SK-N-SH treated with all-trans-retinoic acid at 6 μM for 48 hours (cell line): ENCODE results near the gene SGSM1.
"Not testable (repeated sequence)": the region's sequence is repeated elsewhere in the genome, so short reads cannot be mapped to it uniquely, and the experiment has no call there.

Experiments
- ATAC-seq: fragments of 200-7000 bp; cut with Tn5 transposase; 3 replicates; pipeline ENCODE4 v1.9.1; 2020; ENCODE audit warnings: mild to moderate bottlenecking, moderate library complexity
- ARNTL ChIP-seq: fragments of 450-650 bp; formaldehyde crosslinking; IDR thresholded peaks from 2 replicates; pipeline ENCODE4 v1.5.0; 2020; ENCODE audit warnings: low read depth, mild to moderate bottlenecking, moderate library complexity, borderline replicate concordance
- BACH2 ChIP-seq: fragments of 250-450 bp; sonication (Bioruptor Pico); IDR thresholded peaks from 2 replicates; pipeline ENCODE4 v1.9.0; 2021; ENCODE audit warnings: mild to moderate bottlenecking, borderline replicate concordance
- CREB5 ChIP-seq: fragments of 250-450 bp; sonication (Bioruptor Pico); IDR thresholded peaks from 2 replicates; pipeline ENCODE4 v1.5.1; 2020; ENCODE audit warnings: low read depth, mild to moderate bottlenecking, moderate library complexity
- CSDC2 ChIP-seq: fragments of 250-450 bp; sonication (Bioruptor Pico); IDR thresholded peaks from 2 replicates; pipeline ENCODE4 v1.5.0; 2020; ENCODE audit warnings: mild to moderate bottlenecking, moderate library complexity
- CSRNP3 ChIP-seq: fragments of 250-450 bp; sonication (Bioruptor Pico); IDR thresholded peaks from 2 replicates; pipeline ENCODE4 v1.5.1; 2021; ENCODE audit warnings: mild to moderate bottlenecking, moderate library complexity
- GLIS3 ChIP-seq: fragments of 250-450 bp; sonication (Bioruptor Pico); IDR thresholded peaks from 2 replicates; pipeline ENCODE4 v1.5.0; 2020; ENCODE audit warnings: mild to moderate bottlenecking, moderate library complexity
- ISL1 ChIP-seq: fragments of 250-450 bp; sonication (Bioruptor Pico); IDR thresholded peaks from 2 replicates; pipeline ENCODE4 v2.1.2; 2022; ENCODE audit warnings: mild to moderate bottlenecking, moderate library complexity
- OSR1 ChIP-seq: fragments of 250-450 bp; sonication (Bioruptor Pico); IDR thresholded peaks from 2 replicates; pipeline ENCODE4 v1.8.0; 2022; ENCODE audit warnings: moderate library complexity, mild to moderate bottlenecking, inconsistent platforms
- PATZ1 ChIP-seq: fragments of 250-450 bp; sonication (Bioruptor Pico); IDR thresholded peaks from 2 replicates; pipeline ENCODE4 v1.8.0; 2020; ENCODE audit warnings: mild to moderate bottlenecking, moderate library complexity, borderline replicate concordance
- POU6F1 ChIP-seq: fragments of 250-450 bp; sonication (Bioruptor Pico); IDR thresholded peaks from 2 replicates; pipeline ENCODE4 v1.8.0; 2021; ENCODE audit warnings: low read depth, mild to moderate bottlenecking, moderate library complexity, borderline replicate concordance
- PPARA ChIP-seq: fragments of 250-450 bp; sonication (Bioruptor Pico); IDR thresholded peaks from 2 replicates; pipeline ENCODE4 v1.5.0; 2020; ENCODE audit warnings: mild to moderate bottlenecking, borderline replicate concordance
- RARB ChIP-seq: fragments of 250-450 bp; sonication (Bioruptor Pico); IDR thresholded peaks from 2 replicates; pipeline ENCODE4 v1.8.0; 2021; ENCODE audit warnings: mild to moderate bottlenecking, moderate library complexity
- SNAI2 ChIP-seq: fragments of 250-450 bp; sonication (Bioruptor Pico); IDR thresholded peaks from 2 replicates; pipeline ENCODE4 v1.5.0; 2020; ENCODE audit warnings: mild to moderate bottlenecking, moderate library complexity
- TCF4 ChIP-seq: fragments of 250-450 bp; sonication (Bioruptor Pico); IDR thresholded peaks from 2 replicates; pipeline ENCODE4 v1.8.0; 2021; ENCODE audit warnings: mild to moderate bottlenecking, moderate library complexity, borderline replicate concordance
- TOX ChIP-seq: fragments of 250-450 bp; sonication (Bioruptor Pico); IDR thresholded peaks from 2 replicates; pipeline ENCODE4 v1.8.0; 2021; ENCODE audit warnings: mild to moderate bottlenecking, moderate library complexity, borderline replicate concordance
- ZC3H10 ChIP-seq: fragments of 250-450 bp; sonication (Bioruptor Pico); IDR thresholded peaks from 2 replicates; pipeline ENCODE4 v1.5.1; 2021; ENCODE audit warnings: mild to moderate bottlenecking, moderate library complexity
- ZFP30 ChIP-seq: fragments of 450-650 bp; formaldehyde crosslinking; IDR thresholded peaks from 2 replicates; pipeline ENCODE4 v1.5.0; 2022; ENCODE audit warnings: mild to moderate bottlenecking, moderate library complexity
- ZNF565 ChIP-seq: fragments of 450-650 bp; formaldehyde crosslinking; conservative IDR thresholded peaks from 2 replicates; pipeline ENCODE4 v1.5.0; 2020; ENCODE audit warnings: low read depth, mild to moderate bottlenecking, moderate library complexity
- ZNF70 ChIP-seq: fragments of 450-650 bp; formaldehyde crosslinking; IDR thresholded peaks from 2 replicates; pipeline ENCODE4 v1.5.0; 2020; ENCODE audit warnings: mild to moderate bottlenecking, moderate library complexity

SGSM1 gene

GRCh38 chr22:24905909-24906308, 99.9 kb downstream of the SGSM1 start:
- no peak for ATAC-seq
- TF ChIP-seq ARNTL (CRISPR knock-in tag): no peak
- TF ChIP-seq ZC3H10 (CRISPR knock-in tag): no peak
- TF ChIP-seq PPARA (CRISPR knock-in tag): no peak
- no peak for TF ChIP-seq GLIS3 (CRISPR knock-in tag)
- no peak for TF ChIP-seq BACH2
- no peak for TF ChIP-seq SNAI2 (CRISPR knock-in tag)
- TF ChIP-seq TCF4 (CRISPR knock-in tag): no peak
- TF ChIP-seq RARB (CRISPR knock-in tag): no peak
- TF ChIP-seq TOX (CRISPR knock-in tag): no peak

GRCh38 chr22:24907101-24907500, 101.1 kb downstream of the SGSM1 start:
- not testable (repeated sequence) for ATAC-seq

GRCh38 chr22:24920029-24920428, 114.0 kb downstream of the SGSM1 start:
- no peak for ATAC-seq
- TF ChIP-seq RARB (CRISPR knock-in tag) (no peak), ZNF70 (CRISPR knock-in tag) (no peak), POU6F1 (CRISPR knock-in tag) (no peak), ISL1 (no peak), CSRNP3 (CRISPR knock-in tag) (no peak), PPARA (CRISPR knock-in tag) (no peak), ZFP30 (CRISPR knock-in tag) (no peak), TOX (CRISPR knock-in tag) (no peak), CSDC2 (no peak), ARNTL (CRISPR knock-in tag) (no peak), ZC3H10 (CRISPR knock-in tag) (no peak), PATZ1 (no peak), OSR1 (no peak), SNAI2 (CRISPR knock-in tag) (no peak), GLIS3 (CRISPR knock-in tag) (no peak), CREB5 (no peak), ZNF565 (CRISPR knock-in tag) (no peak)

- TF ChIP-seq PATZ1 (no peak), RARB (CRISPR knock-in tag) (no peak), POU6F1 (CRISPR knock-in tag) (no peak), OSR1 (no peak)
- no peak for ATAC-seq
Measured at GRCh38 chr22:24925586-24926427, 119.8 kb downstream of the SGSM1 start.
